Measurements from ENCODE around the gene TBC1D12. TPM values are rescaled to one million over a fixed set of nuclear protein-coding genes. Genes with fewer than 3 reads are reported as not detected.

Gene TBC1D12
- total RNA-seq, 4 donors from 2014 or later = 17.5 to 28.2 (median 18.7) TPM

- Histone ChIP-seq H3K27me3 (no peaks in the 10 kb centered on the region), H3K9me3 (no peaks in the 10 kb centered on the region), H3K4me3 (replicated peaks in 1 of 3) (no peak overlapping the region), H3K36me3 (no peaks in the 10 kb centered on the region), H3K27ac (no peak overlapping the region), H3K4me1 (peaks cover 0 to 7% of the 10 kb centered on the region in 2 donors)
- DNase-seq = no peak
- TF ChIP-seq POLR2A (IDR thresholded peaks at IDR 0.05) (no peak), CTCF (IDR thresholded peaks at IDR 0.05) (no peak)
- 75 to 86% methylated on average over 2 of the region's 2 CpGs for WGBS, 2 donors
- intact Hi-C loops (cut with DNase I) = no loop called here
Observed at GRCh38 chr10:94493463-94493862, 91.1 kb downstream of the TBC1D12 start.

DNA sequence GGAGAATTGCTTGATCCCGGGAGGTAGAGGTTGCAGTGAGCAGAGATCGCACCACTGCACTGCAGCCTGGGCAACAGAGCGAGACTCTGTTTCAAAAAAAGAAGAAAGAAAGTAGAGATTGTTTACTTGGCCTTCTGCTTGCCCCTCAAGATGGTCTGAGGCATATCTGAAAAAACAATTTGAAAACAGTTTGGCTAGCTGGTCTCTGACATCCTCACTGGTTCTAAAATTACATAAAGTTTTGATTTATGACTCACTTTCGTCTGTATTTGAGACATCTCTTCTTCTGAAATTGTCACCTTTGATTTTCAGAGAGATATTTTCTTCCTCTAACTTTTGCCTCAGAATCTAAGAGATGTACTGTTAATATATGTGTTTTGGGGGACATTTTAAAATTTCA is 93.7 kb downstream of the TBC1D12 start:
- no peak overlapping the region for H3K4me3 ChIP-seq (replicated peaks in 1 of 3)
- H3K36me3 ChIP-seq = no peaks in the 10 kb centered on the region
- H3K27me3 ChIP-seq = no peaks in the 10 kb centered on the region
- WGBS, 2 donors = 79 to 82% methylated on average over 4 of the region's 4 CpGs
- intact Hi-C loops (cut with DNase I) = no loop called here
- no peak for TF ChIP-seq CTCF (IDR thresholded peaks at IDR 0.05)
- TF ChIP-seq POLR2A (IDR thresholded peaks at IDR 0.05) = no peak
- H3K27ac ChIP-seq = no peak overlapping the region
- H3K9me3 ChIP-seq = no peaks in the 10 kb centered on the region
- peaks cover 0 to under 1% of the 10 kb centered on the region in 2 donors for H3K4me1 ChIP-seq
- no peak for DNase-seq

- TF ChIP-seq POLR2A (IDR thresholded peaks at IDR 0.05) (no peak), CTCF (IDR thresholded peaks at IDR 0.05) (no peak)
- intact Hi-C loops (cut with DNase I) = no loop called here
- Histone ChIP-seq H3K27me3 (no peaks in the 10 kb centered on the region), H3K36me3 (no peaks in the 10 kb centered on the region), H3K9me3 (no peaks in the 10 kb centered on the region), H3K4me3 (replicated peaks in 1 of 3) (no peak overlapping the region), H3K27ac (no peak overlapping the region), H3K4me1 (no peaks in the 10 kb centered on the region)
- WGBS, 2 donors = 70 to 82% methylated on average over 3 of the region's 3 CpGs
- no peak for DNase-seq
Observed at GRCh38 chr10:94496646-94497045, 94.3 kb downstream of the TBC1D12 start.

DNA sequence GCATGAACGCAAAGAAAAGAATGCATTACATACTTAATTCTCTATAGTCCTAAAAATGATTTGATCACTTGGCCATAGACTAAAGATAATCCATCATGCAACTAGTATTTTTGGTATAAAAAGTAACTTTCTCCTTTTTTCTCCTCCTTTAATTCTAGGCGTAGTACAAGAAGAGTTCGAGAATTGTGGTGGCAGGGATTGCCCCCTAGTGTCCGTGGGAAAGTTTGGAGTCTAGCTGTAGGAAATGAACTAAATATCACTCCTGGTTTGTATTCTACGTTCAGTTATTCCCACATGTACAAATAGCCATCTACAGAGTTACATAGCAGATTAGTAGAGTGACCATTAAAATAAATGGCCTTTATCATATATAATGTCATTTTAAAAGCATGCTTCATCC is 97.7 kb downstream of the TBC1D12 start:
- no peak for TF ChIP-seq CTCF (IDR thresholded peaks at IDR 0.05)
- no peak for TF ChIP-seq POLR2A (IDR thresholded peaks at IDR 0.05)
- intact Hi-C loops (cut with DNase I) = no loop called here
- WGBS, 2 donors = 74 to 75% methylated on average over 5 of the region's 5 CpGs
- H3K27ac ChIP-seq = no peak overlapping the region
- no peaks in the 10 kb centered on the region for H3K4me1 ChIP-seq
- no peak for DNase-seq
- H3K27me3 ChIP-seq = no peaks in the 10 kb centered on the region
- H3K36me3 ChIP-seq = no peaks in the 10 kb centered on the region
- no peaks in the 10 kb centered on the region for H3K9me3 ChIP-seq
- H3K4me3 ChIP-seq (replicated peaks in 1 of 3) = no peak overlapping the region

DNA sequence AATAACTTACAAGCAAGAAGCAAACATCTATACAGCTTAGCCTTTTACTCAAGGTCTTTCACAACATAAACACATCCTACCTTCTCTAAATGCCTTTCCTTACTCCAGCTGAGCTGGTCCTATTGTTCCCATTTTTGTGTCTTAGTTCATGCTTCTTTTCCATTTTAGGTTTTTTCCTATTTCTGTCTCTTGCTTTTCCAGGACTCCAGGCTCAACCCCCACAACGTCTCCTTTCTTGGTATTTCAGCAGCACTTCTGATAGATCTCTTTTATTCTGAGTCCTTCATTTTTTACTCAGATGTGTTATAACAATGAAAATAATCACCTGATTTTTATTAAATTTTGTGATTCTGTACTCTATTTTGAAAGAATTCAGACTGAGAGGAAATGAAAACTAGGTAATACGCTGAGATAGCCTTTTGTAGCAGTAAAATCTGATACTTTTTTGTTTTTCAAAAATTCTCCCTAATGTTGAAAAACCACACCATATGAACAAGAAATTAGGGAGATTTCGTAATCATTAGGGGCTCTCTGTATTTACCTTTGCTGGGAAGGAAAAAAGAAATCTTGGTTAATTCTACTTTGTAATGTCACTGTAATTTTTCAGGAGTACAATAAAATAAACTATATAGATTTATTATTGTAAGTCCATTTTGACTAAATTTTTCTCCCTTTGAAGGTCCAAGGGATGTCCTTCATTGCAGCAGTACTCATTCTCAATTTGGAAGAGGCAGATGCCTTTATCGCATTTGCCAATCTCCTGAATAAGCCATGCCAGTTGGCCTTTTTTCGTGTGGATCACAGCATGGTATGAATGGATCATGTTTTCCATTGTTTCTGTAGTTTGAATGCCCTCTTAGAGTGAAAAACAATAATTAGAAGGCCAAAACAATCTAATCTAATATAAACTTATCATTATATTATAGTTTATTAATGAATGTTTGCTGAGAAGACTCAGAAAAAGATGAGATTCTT is 119.2 kb downstream of the TBC1D12 start:
- H3K4me1 ChIP-seq = no peaks in the 10 kb centered on the region
- no peak overlapping the region for H3K27ac ChIP-seq
- H3K27me3 ChIP-seq = no peaks in the 10 kb centered on the region
- TF ChIP-seq CTCF (IDR thresholded peaks at IDR 0.05) (no peak), POLR2A (IDR thresholded peaks at IDR 0.05) (no peak)
- H3K36me3 ChIP-seq = peaks cover 0 to 2% of the 10 kb centered on the region in 2 donors
- intact Hi-C loops (cut with DNase I) = no loop called here
- H3K9me3 ChIP-seq = no peaks in the 10 kb centered on the region
- H3K4me3 ChIP-seq (replicated peaks in 1 of 3) = no peak overlapping the region
- no peak for DNase-seq
- 93 to 95% methylated on average over 5 of the region's 5 CpGs for WGBS, 2 donors
